ENCODE measurements around the gene DNAJC8.

Gene DNAJC8

GRCh38 chr1:28185071-28185470, 47.8 kb downstream of the DNAJC8 start:
- Histone ChIP-seq H3K79me1 (ENCODE audit: low read depth, low read length) (no peaks in the 10 kb centered on the region), H4K91ac (ENCODE audit: low read depth, low read length, poor library complexity) (no peak overlapping the region), H3K27ac (replicated peaks; ENCODE audit: low read length) (no peak overlapping the region), H2BK5ac (ENCODE audit: low read length) (no peak overlapping the region), H2BK15ac (ENCODE audit: low read length) (no peak overlapping the region), H3K23ac (ENCODE audit: low read depth, low read length, poor library complexity) (no peak overlapping the region), H3K9ac (ENCODE audit: low read depth, low read length, poor library complexity) (no peak overlapping the region), H3K9me3 (replicated peaks in 1 of 2; ENCODE audit: control insufficient read depth in 2 of 2, insufficient read depth in 1 of 2, low read depth in 1 of 2, low read length in 2 of 2) (no peaks in the 10 kb centered on the region), H3K14ac (ENCODE audit: low read length) (no peak overlapping the region), H3K36me3 (replicated peaks in 1 of 2; ENCODE audit: control insufficient read depth in 2 of 2, insufficient read depth in 2 of 2, low read length in 2 of 2) (no peaks in the 10 kb centered on the region), H3K4me2 (ENCODE audit: insufficient read depth, low read length, poor library complexity, severe bottlenecking) (no peak overlapping the region), H3K4me1 (ENCODE audit: control insufficient read depth in 2 of 2, insufficient read depth in 1 of 2, low read depth in 1 of 2, low read length in 2 of 2) (no peaks in the 10 kb centered on the region), H2BK120ac (ENCODE audit: low read depth, low read length) (no peak overlapping the region), H3K18ac (ENCODE audit: low read length) (no peak overlapping the region), H3K4ac (ENCODE audit: low read length) (no peak overlapping the region), H2AFZ (ENCODE audit: low read length) (no peak overlapping the region), H4K8ac (ENCODE audit: low read depth, low read length) (no peak overlapping the region), H2AK5ac (ENCODE audit: low read depth, low read length) (no peak overlapping the region), H3K4me3 (ENCODE audit: low read length in 2 of 2) (no peak overlapping the region), H3K27me3 (ENCODE audit: control insufficient read depth in 3 of 3, insufficient read depth in 3 of 3, low read depth in 1 of 3, low read length in 3 of 3) (no peaks in the 10 kb centered on the region), H2BK12ac (ENCODE audit: low read length) (no peak overlapping the region)
- no CpG with 5 or more reads among the region's 1 CpG for WGBS, 2 donors (ENCODE audit: extremely low coverage in 2 of 2, insufficient read length in 2 of 2, insufficient replicate concordance in 1 of 2)
- no peak for DNase-seq (ENCODE audit: low spot score)

DNA sequence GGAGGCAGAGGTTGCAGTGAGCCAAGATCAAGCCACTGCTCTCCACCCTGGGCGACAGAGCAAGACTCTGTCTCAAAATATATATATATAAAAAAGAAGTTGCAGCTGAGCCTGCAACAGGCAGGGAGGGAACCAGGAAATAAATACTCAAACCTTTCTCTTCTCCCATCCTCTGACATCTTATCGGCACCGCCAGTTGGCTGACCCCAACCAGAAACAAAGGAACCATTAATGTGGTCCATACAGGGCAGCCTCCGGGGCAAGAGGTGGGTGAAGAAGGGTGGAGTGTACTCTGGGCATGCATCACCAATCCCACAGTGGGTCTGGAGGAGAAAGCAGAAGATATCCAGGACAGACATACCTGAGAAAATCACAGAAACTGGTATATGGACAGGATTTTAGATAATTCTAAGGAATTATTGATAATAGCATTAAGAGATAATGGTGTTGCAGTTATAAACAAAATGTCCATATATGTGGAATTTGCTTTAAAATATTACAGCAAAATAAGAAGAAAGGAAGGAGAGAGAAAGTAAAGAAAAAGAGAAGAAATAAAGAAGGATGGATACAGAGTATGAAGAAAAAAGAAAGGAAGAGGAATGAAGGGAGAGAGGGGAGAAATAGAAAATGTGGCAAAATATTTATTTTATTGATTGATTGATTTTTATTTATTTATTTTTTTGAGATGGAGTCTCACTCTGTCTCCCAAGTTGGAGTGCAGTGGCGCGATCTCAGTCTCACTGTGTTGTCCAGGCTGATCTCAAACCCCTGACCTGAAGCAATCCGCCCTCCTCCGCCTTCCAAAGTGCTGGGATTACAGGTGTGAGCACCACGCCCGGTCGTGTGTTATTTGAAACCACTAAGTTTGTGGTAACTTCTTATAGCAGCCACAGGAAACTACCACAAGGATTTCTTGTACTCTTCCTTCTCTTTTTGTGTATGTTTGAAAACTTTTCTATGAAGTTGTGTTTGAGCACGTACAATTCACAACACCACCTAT, 52.2 kb downstream of the DNAJC8 start:
- Histone ChIP-seq H3K18ac (ENCODE audit: low read length) (no peak overlapping the region), H3K79me1 (ENCODE audit: low read depth, low read length) (no peaks in the 10 kb centered on the region), H3K4me3 (ENCODE audit: low read length in 2 of 2) (no peak overlapping the region), H2BK15ac (ENCODE audit: low read length) (no peak overlapping the region), H3K4me1 (ENCODE audit: control insufficient read depth in 2 of 2, insufficient read depth in 1 of 2, low read depth in 1 of 2, low read length in 2 of 2) (peaks cover 2 to 3% of the 10 kb centered on the region in 2 donors), H2AK5ac (ENCODE audit: low read depth, low read length) (no peak overlapping the region), H2BK120ac (ENCODE audit: low read depth, low read length) (no peak overlapping the region), H3K4ac (ENCODE audit: low read length) (no peak overlapping the region), H3K23ac (ENCODE audit: low read depth, low read length, poor library complexity) (no peak overlapping the region), H2BK5ac (ENCODE audit: low read length) (no peak overlapping the region), H3K36me3 (replicated peaks in 1 of 2; ENCODE audit: control insufficient read depth in 2 of 2, insufficient read depth in 2 of 2, low read length in 2 of 2) (peaks cover 0 to 2% of the 10 kb centered on the region in 2 donors), H3K9me3 (replicated peaks in 1 of 2; ENCODE audit: control insufficient read depth in 2 of 2, insufficient read depth in 1 of 2, low read depth in 1 of 2, low read length in 2 of 2) (no peaks in the 10 kb centered on the region), H2BK12ac (ENCODE audit: low read length) (no peak overlapping the region), H3K14ac (ENCODE audit: low read length) (no peak overlapping the region), H3K27ac (replicated peaks; ENCODE audit: low read length) (no peak overlapping the region), H3K27me3 (ENCODE audit: control insufficient read depth in 3 of 3, insufficient read depth in 3 of 3, low read depth in 1 of 3, low read length in 3 of 3) (peaks cover 0 to 2% (median 0%) of the 10 kb centered on the region in 3 experiments), H4K91ac (ENCODE audit: low read depth, low read length, poor library complexity) (no peak overlapping the region), H2AFZ (ENCODE audit: low read length) (no peak overlapping the region), H3K9ac (ENCODE audit: low read depth, low read length, poor library complexity) (no peak overlapping the region), H3K4me2 (ENCODE audit: insufficient read depth, low read length, poor library complexity, severe bottlenecking) (no peak overlapping the region), H4K8ac (ENCODE audit: low read depth, low read length) (no peak overlapping the region)
- no peak for DNase-seq (ENCODE audit: low spot score)
- whole genome bisulfite sequencing, 2 donors (ENCODE audit: extremely low coverage in 2 of 2, insufficient read length in 2 of 2, insufficient replicate concordance in 1 of 2): no CpG with 5 or more reads among the region's 12 CpGs

DNA sequence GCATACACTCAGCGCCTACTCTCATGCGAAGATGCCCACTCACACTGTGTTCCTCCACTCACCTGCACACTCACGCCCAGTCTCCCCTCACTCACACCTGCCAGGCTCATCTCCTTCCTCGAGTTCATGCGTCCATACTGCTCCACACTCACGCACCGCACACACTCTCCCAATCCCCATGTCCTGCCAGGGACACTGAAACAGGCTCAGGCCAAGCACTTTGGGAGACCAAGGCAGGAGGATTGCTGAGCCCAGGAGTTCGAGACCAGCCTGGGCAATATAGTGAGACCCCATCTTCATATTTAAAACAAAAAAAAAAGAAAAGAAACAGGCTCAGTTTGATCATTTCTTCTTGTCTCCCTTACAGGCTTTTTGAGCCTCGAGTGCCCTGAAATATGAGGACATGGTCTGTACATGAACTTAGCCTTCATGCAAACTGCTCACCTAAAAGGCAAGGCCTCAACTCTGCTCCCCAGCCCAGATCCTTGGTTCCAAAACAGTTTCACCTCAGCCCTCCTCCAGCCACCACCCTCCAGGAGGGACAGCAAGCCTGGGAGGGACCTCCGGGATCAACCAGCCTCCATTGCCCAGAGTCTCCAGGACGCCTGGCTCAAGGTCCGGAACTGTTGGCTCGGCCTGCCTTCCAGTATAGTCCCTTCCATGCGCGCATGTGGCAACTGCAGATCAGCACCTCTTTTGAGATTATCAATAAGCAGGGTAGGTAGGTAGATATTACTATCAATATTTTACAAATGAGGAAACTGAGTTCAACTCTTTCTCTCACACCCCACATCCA, 53.9 kb downstream of the DNAJC8 start:
- Histone ChIP-seq H2BK12ac (ENCODE audit: low read length) (peak overlapping the region; percentile 90), H2AK5ac (ENCODE audit: low read depth, low read length) (no peak overlapping the region), H3K18ac (ENCODE audit: low read length) (peak overlapping the region; percentile 38), H3K4me1 (ENCODE audit: control insufficient read depth in 2 of 2, insufficient read depth in 1 of 2, low read depth in 1 of 2, low read length in 2 of 2) (peaks cover 6% of the 10 kb centered on the region in 2 donors), H3K4ac (ENCODE audit: low read length) (no peak overlapping the region), H3K14ac (ENCODE audit: low read length) (peak overlapping the region; percentile 38), H3K23ac (ENCODE audit: low read depth, low read length, poor library complexity) (peak overlapping the region; percentile 89), H2BK15ac (ENCODE audit: low read length) (no peak overlapping the region), H3K27me3 (ENCODE audit: control insufficient read depth in 3 of 3, insufficient read depth in 3 of 3, low read depth in 1 of 3, low read length in 3 of 3) (peaks cover 0 to 2% (median 0%) of the 10 kb centered on the region in 3 experiments), H3K27ac (replicated peaks; ENCODE audit: low read length) (no peak overlapping the region), H3K79me1 (ENCODE audit: low read depth, low read length) (no peaks in the 10 kb centered on the region), H2BK120ac (ENCODE audit: low read depth, low read length) (no peak overlapping the region), H3K9ac (ENCODE audit: low read depth, low read length, poor library complexity) (no peak overlapping the region), H3K36me3 (replicated peaks in 1 of 2; ENCODE audit: control insufficient read depth in 2 of 2, insufficient read depth in 2 of 2, low read length in 2 of 2) (peaks cover 0 to 2% of the 10 kb centered on the region in 2 donors), H3K4me2 (ENCODE audit: insufficient read depth, low read length, poor library complexity, severe bottlenecking) (no peak overlapping the region), H3K4me3 (ENCODE audit: low read length in 2 of 2) (peak overlapping the region in 1 of 2 donors; percentile 51), H4K91ac (ENCODE audit: low read depth, low read length, poor library complexity) (no peak overlapping the region), H3K9me3 (replicated peaks in 1 of 2; ENCODE audit: control insufficient read depth in 2 of 2, insufficient read depth in 1 of 2, low read depth in 1 of 2, low read length in 2 of 2) (no peaks in the 10 kb centered on the region), H2BK5ac (ENCODE audit: low read length) (no peak overlapping the region), H2AFZ (ENCODE audit: low read length) (no peak overlapping the region), H4K8ac (ENCODE audit: low read depth, low read length) (no peak overlapping the region)
- WGBS, 2 donors (ENCODE audit: extremely low coverage in 2 of 2, insufficient read length in 2 of 2, insufficient replicate concordance in 1 of 2): no CpG with 5 or more reads among the region's 15 CpGs
- DNase-seq (ENCODE audit: low spot score): no peak
